ENCODE results near the gene P2RY8.
A peak's percentile ranks its signal among the peaks of the same experiment; 100 is the strongest.
"Not testable (repeated sequence)": the region's sequence is repeated elsewhere in the genome, so short reads cannot be mapped to it uniquely, and the experiment has no call there.

The P2RY8 gene

GRCh38 chrX:1542994-1543725, 6.2 kb upstream of the P2RY8 start:
- no peak for DNase-seq

DNA sequence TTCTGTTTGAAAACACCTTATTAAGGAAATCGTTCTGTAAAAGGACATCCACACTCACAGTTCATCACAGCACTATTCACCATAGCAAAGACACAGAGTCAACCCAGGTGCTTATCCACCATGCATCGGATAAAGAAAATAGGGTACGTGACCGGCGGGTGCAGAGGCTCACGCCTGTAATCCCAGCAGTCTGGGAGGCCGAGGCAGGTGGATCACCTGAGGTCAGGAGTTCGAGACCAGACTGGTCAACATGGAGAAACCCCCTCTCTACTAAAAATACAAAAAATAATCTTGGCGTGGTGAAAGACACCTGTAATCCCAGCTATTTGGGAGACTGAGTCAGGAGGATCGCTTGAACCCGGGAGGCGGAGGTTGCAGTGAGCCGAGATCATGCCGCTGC, 2.2 kb upstream of the P2RY8 start:
- DNase-seq = not testable (repeated sequence)

DNA sequence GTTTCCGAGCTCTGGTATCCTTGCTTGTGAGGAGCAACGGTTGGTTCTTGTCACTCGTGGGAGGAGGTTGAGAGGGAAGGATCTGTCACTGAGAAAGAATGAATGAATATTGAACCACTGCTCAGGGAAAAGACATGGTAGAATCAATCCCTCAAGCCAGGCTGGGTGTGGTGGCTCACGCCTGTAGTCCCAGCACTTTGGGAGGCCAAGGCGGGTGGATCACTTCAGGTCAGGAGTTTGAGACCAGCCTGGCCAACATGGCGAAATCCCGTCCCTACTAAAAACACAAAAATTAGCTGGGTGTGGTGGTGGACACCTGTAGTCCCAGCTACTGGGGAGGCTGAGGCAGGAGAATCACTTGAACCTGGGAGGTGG, 718 bp upstream of the P2RY8 start:
- not testable (repeated sequence) for DNase-seq

DNA sequence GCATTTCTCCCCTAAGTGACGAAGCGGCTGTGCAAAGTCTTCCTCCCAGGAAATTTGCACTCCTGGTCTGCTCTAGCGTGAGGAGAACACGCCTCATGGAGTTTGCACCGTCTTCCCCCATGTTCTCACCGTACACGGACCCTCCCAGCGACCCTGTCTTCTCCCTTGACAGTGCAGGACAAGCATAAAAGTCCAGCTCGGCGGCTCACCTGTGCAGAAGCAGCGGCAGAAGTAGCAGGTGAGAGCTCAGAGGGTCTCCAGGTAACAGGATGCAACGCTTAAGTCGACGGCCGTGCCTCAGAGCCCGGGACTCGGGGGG, 314 bp downstream of the P2RY8 start:
- DNase-seq = no peak

GRCh38 chrX:1535241-1536041, 1.5 kb downstream of the P2RY8 start:
- peak; percentile 29 for DNase-seq

- peak; percentile 24 for DNase-seq
Measured at GRCh38 chrX:1534301-1535168, 2.5 kb downstream of the P2RY8 start.

DNA sequence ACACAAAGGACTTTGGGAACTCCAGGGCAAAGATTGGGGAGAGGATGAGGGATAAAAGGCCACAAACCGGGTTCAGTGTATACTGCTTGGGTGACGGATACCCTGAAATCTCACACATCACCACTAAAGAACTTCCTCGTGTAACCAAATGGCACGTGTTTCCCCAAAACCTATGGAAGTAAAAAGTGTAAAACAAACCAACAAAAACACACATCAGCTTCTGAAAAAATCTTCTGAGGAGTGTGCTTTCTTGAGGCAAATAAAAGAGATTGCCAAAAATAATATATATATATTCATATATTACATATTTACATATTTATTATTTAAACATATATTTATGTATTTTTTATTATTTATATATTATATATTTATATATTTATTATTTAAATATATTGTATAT, 3.9 kb downstream of the P2RY8 start:
- no peak for DNase-seq

- DNase-seq = no peak
Measured at GRCh38 chrX:1531096-1531890, 5.7 kb downstream of the P2RY8 start.

GRCh38 chrX:1529756-1530155, 7.2 kb downstream of the P2RY8 start:
- DNase-seq = no peak

DNA sequence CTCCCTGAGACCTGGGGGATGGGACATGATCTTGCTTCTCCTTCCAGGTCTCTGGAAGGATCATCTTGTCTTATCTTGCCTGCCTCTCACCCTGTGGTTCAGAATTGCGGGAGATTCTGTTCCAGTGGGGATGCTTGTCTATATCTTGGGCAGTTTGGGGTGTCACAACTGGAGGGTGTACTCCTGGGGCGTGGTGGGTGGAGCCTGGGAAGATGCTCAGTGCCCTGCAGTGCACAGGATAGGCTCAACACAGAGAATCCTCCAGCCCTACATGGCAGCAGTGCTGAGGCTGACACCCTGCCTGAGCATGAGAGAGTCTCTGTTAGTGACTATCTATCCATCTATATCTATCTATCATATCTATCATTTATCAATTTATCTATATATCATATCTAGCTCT, 7.7 kb downstream of the P2RY8 start:
- DNase-seq = no peak

DNA sequence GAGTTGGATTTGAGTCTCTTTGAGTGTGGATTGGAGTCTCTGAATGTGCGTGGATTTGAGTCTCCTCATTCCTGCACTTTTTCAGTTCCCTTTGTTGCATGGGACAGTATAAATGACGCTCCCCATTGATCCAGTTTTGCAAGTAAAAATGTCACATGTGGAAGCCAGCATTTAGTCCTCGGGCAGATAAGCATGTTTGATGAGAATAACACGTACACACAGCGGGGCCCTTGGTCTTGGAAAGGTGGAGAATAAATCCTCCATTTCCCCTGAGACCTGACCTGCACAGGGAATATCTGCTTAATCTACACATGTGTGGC, 8.1 kb downstream of the P2RY8 start:
- no peak for DNase-seq

DNA sequence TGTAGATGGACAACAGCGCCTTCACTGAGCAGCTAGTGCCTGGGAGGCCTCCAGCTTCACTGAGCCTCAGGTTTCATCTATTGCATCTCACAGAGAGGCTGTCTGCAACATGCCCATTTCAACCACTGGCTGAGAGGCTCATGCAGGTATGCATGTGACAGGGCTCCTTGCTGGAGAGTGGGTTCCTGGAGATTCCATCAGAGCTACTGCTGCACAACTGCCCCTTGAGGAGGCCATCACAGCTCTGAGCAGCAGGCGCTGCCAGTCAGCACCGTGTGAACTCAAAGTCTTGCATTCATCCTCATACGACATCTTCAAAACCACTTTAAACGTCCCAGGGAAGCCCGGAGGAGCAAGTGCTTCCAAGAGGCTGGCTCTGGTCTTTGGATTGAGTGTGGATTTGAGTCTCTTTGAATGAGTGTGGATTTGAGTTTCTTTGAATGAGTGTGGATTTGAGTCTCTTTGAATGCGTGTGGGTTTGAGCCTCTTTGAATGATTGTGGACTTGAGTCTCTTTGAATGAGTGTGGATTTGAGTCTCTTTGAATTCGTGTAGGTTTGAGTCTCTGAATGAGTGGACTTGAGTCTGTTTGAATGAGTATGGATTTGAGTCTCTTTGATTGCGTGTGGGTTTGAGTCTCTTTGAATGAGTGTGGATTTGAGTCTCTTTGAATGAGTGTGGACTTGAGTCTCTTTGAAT, 8.7 kb downstream of the P2RY8 start:
- no peak for DNase-seq

- DNase-seq = no peak
Measured at GRCh38 chrX:1527457-1527856, 9.5 kb downstream of the P2RY8 start.

- no peak for DNase-seq
Measured at GRCh38 chrX:1526565-1526964, 10.4 kb downstream of the P2RY8 start.

- no peak for DNase-seq
Measured at GRCh38 chrX:1525583-1526355, 11.2 kb downstream of the P2RY8 start.

- DNase-seq = no peak
Measured at GRCh38 chrX:1524874-1525582, 12.0 kb downstream of the P2RY8 start.

- not testable (repeated sequence) for DNase-seq
Measured at GRCh38 chrX:1522905-1523304, 14.1 kb downstream of the P2RY8 start.

DNA sequence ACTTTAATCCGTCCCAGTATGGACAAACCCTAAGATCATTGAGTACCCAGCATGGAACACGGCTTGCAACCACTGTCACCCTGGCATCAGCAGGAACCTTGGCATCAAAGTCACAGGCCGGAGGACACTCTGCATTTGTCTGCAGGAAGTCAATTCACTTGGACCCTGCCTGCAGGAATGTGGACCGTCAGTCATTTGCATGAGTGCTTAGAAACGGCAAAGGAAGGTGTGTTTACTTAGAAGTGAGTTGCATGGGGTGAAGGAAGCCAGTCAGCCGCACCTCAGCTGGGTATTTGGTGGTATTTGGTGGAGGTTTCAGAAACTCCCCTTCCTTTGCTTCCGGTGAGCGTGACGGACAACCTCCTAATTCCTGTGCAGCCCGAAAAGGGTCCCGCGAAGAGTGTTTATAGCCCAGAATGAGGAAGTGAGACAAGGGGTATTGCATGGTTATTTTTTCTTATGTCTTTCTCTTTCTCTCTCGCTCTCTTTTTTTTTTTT, 15.5 kb downstream of the P2RY8 start:
- peak; percentile 31 for DNase-seq

- no peak for DNase-seq
Measured at GRCh38 chrX:1520350-1520749, 16.6 kb downstream of the P2RY8 start.

DNA sequence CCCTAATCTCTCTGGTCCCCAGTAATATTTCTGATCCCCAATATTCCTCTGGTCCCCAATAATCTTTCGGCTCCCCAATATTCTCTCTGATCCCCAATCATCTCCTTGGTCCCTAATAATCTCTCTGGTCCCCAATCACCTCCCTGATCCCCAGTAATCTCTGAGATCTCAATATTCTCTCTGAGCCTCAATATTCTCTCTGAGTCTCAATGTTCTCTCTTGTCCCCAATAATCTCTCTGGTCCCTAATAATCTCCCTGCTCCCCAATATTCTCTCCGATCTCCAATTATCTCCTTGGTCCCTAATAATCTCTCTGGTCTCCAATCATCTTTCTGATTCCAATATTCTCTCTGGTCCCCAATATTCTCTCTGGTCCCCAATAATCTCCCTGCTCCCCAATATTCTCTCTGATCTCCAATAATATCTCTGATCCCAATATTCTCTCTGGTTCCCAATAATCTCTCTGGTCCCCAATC, 17.9 kb downstream of the P2RY8 start:
- DNase-seq = no peak

DNA sequence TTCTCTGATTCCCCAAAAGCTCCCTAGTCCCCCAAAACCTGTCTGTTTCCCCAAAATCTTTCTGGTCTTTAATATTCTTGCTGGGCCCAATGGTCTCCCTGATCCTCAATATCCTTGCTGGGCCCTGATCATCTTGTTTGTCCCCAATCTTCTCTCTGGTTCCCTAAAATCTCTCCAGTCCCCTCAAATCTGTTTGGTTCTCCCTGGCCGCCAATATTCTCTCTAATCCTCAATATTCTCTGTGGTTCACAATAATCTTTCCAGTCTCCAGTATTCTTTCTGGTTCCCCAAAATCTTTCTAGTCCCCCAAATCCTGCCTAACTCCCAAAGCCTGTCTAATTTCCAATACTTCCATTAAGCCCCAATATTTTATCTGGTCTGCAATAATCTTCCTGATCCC, 18.5 kb downstream of the P2RY8 start:
- DNase-seq = no peak

Measured in DMS53 (cell line).